Testis (tissue), 2 donors: ENCODE data around the gene ZSWIM5.

ENCODE experiments used
- CTCF ChIP-seq, 3 experiments: fragments of 450-650 bp in 2 of 3; fragments of 200-600 bp in 1 of 3; sonication (generic) in 1 of 3; IDR thresholded peaks; one replicate each; pipeline ENCODE4 v1.5.1; 2016 to 2019; ENCODE audit warnings: antibody characterized with exemption in 3 of 3, mild to moderate bottlenecking in 2 of 3, moderate library complexity in 1 of 3
- POLR2A ChIP-seq: fragments of 450-650 bp; IDR thresholded peaks from one replicate; pipeline ENCODE4 v1.6.1; 2017; ENCODE audit warnings: antibody characterized with exemption, mild to moderate bottlenecking, moderate library complexity

- TF ChIP-seq CTCF (IDR thresholded peaks at IDR 0.05) (no peak), POLR2A (no peak)
These were observed 33.6 kb downstream of the ZSWIM5 start for GRCh38 chr1:45172764-45173163.
